CD4-positive, alpha-beta T cell (primary cell): ENCODE measurements around the gene SVIL. TPM values are rescaled to one million over a fixed set of nuclear protein-coding genes. Genes with fewer than 3 reads are reported as not detected.

Experiments
- ATAC-seq: fragments of 200-7000 bp; cut with Tn5 transposase; one replicate; pipeline ENCODE4 v1.10.0; 2022; ENCODE audit warnings: mild to moderate bottlenecking; ENCODE audit not compliant: poor library complexity
- CTCF ChIA-PET: fragments of 350-600 bp; sonication (Branson Sonifier 250); formaldehyde crosslinking; loops from one replicate; lab custom pipeline; 2021; ENCODE audit warnings: antibody characterized with exemption, inconsistent platforms; lab: Charles Lee
- POLR2A ChIA-PET: fragments of 350-600 bp; sonication (Branson Sonifier 250); formaldehyde crosslinking; loops from one replicate; lab custom pipeline; 2021; ENCODE audit warnings: antibody characterized with exemption, inconsistent platforms; lab: Charles Lee
- DNase-seq, 14 experiments: peaks; one replicate each; pipeline ENCODE4 v3.0.0-alpha.2; 2013 to 2020; ENCODE audit warnings: mixed read lengths in 2 of 14
- H3K27ac ChIP-seq, 2 donors: one replicate each; pipeline versions ENCODE4 v1.5.1 to v1.7.0; 2013; ENCODE audit warnings: low read length in 2 of 2, low read depth in 1 of 2, mild to moderate bottlenecking in 1 of 2
- H3K27me3 ChIP-seq, 2 experiments: 1 replicate in 1 of 2; 2 replicates in 1 of 2; pipeline versions ENCODE4 v1.6.1 to v1.7.0; 2013; ENCODE audit warnings: low read length in 2 of 2, control low read depth in 1 of 2, mild to moderate bottlenecking in 1 of 2, moderate library complexity in 1 of 2; ENCODE audit not compliant: insufficient read depth in 2 of 2, control insufficient read depth in 1 of 2
- H3K36me3 ChIP-seq: one replicate; pipeline ENCODE4 v1.6.1; 2013; ENCODE audit warnings: low read length, control low read depth; ENCODE audit not compliant: insufficient read depth
- H3K4me1 ChIP-seq: one replicate; pipeline ENCODE4 v1.6.1; 2013; ENCODE audit warnings: low read length, control low read depth; ENCODE audit not compliant: insufficient read depth
- H3K4me3 ChIP-seq: one replicate; pipeline ENCODE4 v1.5.1; 2013; ENCODE audit warnings: mild to moderate bottlenecking, low read length, moderate library complexity
- H3K9me3 ChIP-seq, 2 experiments: 1 replicate in 1 of 2; 2 replicates in 1 of 2; pipeline versions ENCODE4 v1.6.1 to v1.7.0; 2013; ENCODE audit warnings: low read length in 2 of 2, mild to moderate bottlenecking in 2 of 2, control low read depth in 1 of 2, moderate library complexity in 1 of 2; ENCODE audit not compliant: control insufficient read depth in 1 of 2, insufficient read depth in 1 of 2
- H3K27ac Mint-ChIP-seq: one replicate; pipeline ENCODE4 v1.8.0; 2020; ENCODE audit warnings: mixed read lengths
- H3K27me3 Mint-ChIP-seq: one replicate; pipeline ENCODE4 v1.8.0; 2021; ENCODE audit warnings: mixed read lengths
- H3K36me3 Mint-ChIP-seq: one replicate; pipeline ENCODE4 v1.8.0; 2021; ENCODE audit warnings: low read depth, mixed read lengths
- H3K4me1 Mint-ChIP-seq: one replicate; pipeline ENCODE4 v1.8.0; 2021; ENCODE audit warnings: low read depth, mixed read lengths
- H3K4me3 Mint-ChIP-seq: one replicate; pipeline ENCODE4 v1.8.0; 2020; ENCODE audit warnings: mild to moderate bottlenecking, mixed read lengths
- H3K9me3 Mint-ChIP-seq: one replicate; pipeline ENCODE4 v1.8.0; 2020; ENCODE audit warnings: mixed read lengths
- CTCF ChIP-seq: fragments of 200-600 bp; IDR thresholded peaks from one replicate; pipeline ENCODE4 v1.8.0; 2022; ENCODE audit warnings: antibody characterized with exemption, mild to moderate bottlenecking
- intact Hi-C, 2 experiments: fragments of 100-400 bp; cut with DNase I in 1 of 2; cut with micrococcal nuclease in 1 of 2; formaldehyde crosslinking; loops; one replicate each; pipeline versions ENCODE4 v1.15.1 to v1.9.0; 2023 to 2025; cut with DNase I, micrococcal nuclease
- total RNA-seq, 174 experiments: library from RNA in 2 of 174; stranded (reverse) in 2 of 174; gene quantifications; one replicate each; pipeline ENCODE4 v1.2.3 and lab custom pipeline; 2021 to 2026

SVIL gene
- total RNA-seq, 2 experiments from 2014 or later: 38.5 to 40.3 TPM

- no peak overlapping the region for H3K4me3 ChIP-seq
- no peak overlapping the region for H3K27ac ChIP-seq
- Mint-ChIP-seq H3K27me3 (no peaks in the 10 kb centered on the region), H3K4me3 (no peak overlapping the region), H3K9me3 (no peaks in the 10 kb centered on the region), H3K27ac (no peak overlapping the region), H3K4me1 (peaks cover 38% of the 10 kb centered on the region), H3K36me3 (peaks cover 4% of the 10 kb centered on the region)
- H3K36me3 ChIP-seq: no peaks in the 10 kb centered on the region
- CTCF ChIA-PET: no interaction called here
- no peak for DNase-seq
- no peak for ATAC-seq
- H3K4me1 ChIP-seq: peaks cover 18% of the 10 kb centered on the region
- H3K9me3 ChIP-seq: no peaks in the 10 kb centered on the region
- H3K27me3 ChIP-seq: no peaks in the 10 kb centered on the region
- POLR2A ChIA-PET: interaction anchor here (1.7 kb wide), 1 partner anchor 15 kb away, joined by 4 read pairs; no protein-coding TSS in a partner anchor
- no peak for TF ChIP-seq CTCF
- intact Hi-C loops: no loop called here
Observed at GRCh38 chr10:29642990-29643389, 8.2 kb upstream of the SVIL start.

- DNase-seq (no peak), ATAC-seq (no peak)
- H3K4me1 Mint-ChIP-seq: peaks cover 50% of the 10 kb centered on the region
- intact Hi-C loops: no loop called here
- TF ChIP-seq CTCF: no peak
- peaks cover 13% of the 10 kb centered on the region for H3K36me3 Mint-ChIP-seq
- peaks cover 27% of the 10 kb centered on the region for H3K4me1 ChIP-seq
- H3K9me3 ChIP-seq: no peaks in the 10 kb centered on the region
- no peaks in the 10 kb centered on the region for H3K27me3 Mint-ChIP-seq
- POLR2A ChIA-PET: no interaction called here
- H3K4me3 Mint-ChIP-seq: no peak overlapping the region
- CTCF ChIA-PET: no interaction called here
- no peak overlapping the region for H3K27ac ChIP-seq
- peak overlapping the region; percentile 52 for H3K27ac Mint-ChIP-seq
- no peaks in the 10 kb centered on the region for H3K27me3 ChIP-seq
- H3K4me3 ChIP-seq: no peak overlapping the region
- H3K36me3 ChIP-seq: no peaks in the 10 kb centered on the region
- H3K9me3 Mint-ChIP-seq: no peaks in the 10 kb centered on the region
Observed at GRCh38 chr10:29637537-29637936, 2.8 kb upstream of the SVIL start.

GRCh38 chr10:29636178-29636577 lies 1.4 kb upstream of the SVIL start:
- Histone ChIP-seq H3K4me3 (no peak overlapping the region), H3K27ac (peak overlapping the region in 1 of 2 donors; percentile 65), H3K4me1 (peaks cover 32% of the 10 kb centered on the region), H3K9me3 (no peaks in the 10 kb centered on the region), H3K36me3 (no peaks in the 10 kb centered on the region), H3K27me3 (no peaks in the 10 kb centered on the region)
- peak overlapping the region; percentile 6 for H3K4me3 Mint-ChIP-seq
- H3K27me3 Mint-ChIP-seq: no peaks in the 10 kb centered on the region
- intact Hi-C loops: loop anchor here in 1 of 2 experiments (1.0 kb wide), 1 partner anchor 23 kb away; no protein-coding TSS in a partner anchor
- peak overlapping the region; percentile 78 for H3K27ac Mint-ChIP-seq
- ATAC-seq (peak; percentile 67), DNase-seq (peak in 3 of 14 experiments; percentile 64 to 74 (median 73))
- ChIA-PET POLR2A (no interaction called here), CTCF (interaction anchor here (0.7 to 1.9 kb wide), 4 partner anchors 16 to 100 kb away, joined by 3 to 7 read pairs (median 5); no protein-coding TSS in a partner anchor)
- no peaks in the 10 kb centered on the region for H3K9me3 Mint-ChIP-seq
- peaks cover 50% of the 10 kb centered on the region for H3K4me1 Mint-ChIP-seq
- peaks cover 13% of the 10 kb centered on the region for H3K36me3 Mint-ChIP-seq
- TF ChIP-seq CTCF: no peak
